Keratinocyte (primary cell): ENCODE data around the gene PEA15. TPM values are rescaled to one million over a fixed set of nuclear protein-coding genes. Genes with fewer than 3 reads are reported as not detected.

ENCODE experiments used
- DNase-seq: peaks from one replicate; pipeline ENCODE4 v3.0.0-alpha.2; 2011; ENCODE audit warnings: low read depth, missing footprints, low spot score
- FAIRE-seq: peaks from 2 replicates; lab custom pipeline; 2011; peaks lifted over from hg19 to GRCh38; lab: Jason Lieb, UNC
- H2AFZ ChIP-seq: 2 replicates; pipeline ENCODE4 v1.6.0; 2012; ENCODE audit warnings: low read length, control low read depth, inconsistent platforms; ENCODE audit not compliant: control insufficient read depth
- H3K27ac ChIP-seq: 2 replicates; pipeline ENCODE4 v1.5.1; 2011; ENCODE audit warnings: low read length; ENCODE audit not compliant: control insufficient read depth, insufficient read depth
- H3K27me3 ChIP-seq: 3 replicates; pipeline ENCODE4 v1.6.0; 2011; ENCODE audit warnings: low read length; ENCODE audit not compliant: control insufficient read depth, insufficient read depth; ENCODE audit errors: extremely low read depth
- H3K36me3 ChIP-seq, 2 experiments: 2 replicates in 1 of 2; 3 replicates in 1 of 2; pipeline ENCODE4 v1.5.1; 2011; ENCODE audit warnings: low read length in 2 of 2, mild to moderate bottlenecking in 1 of 2; ENCODE audit not compliant: control insufficient read depth in 2 of 2, insufficient read depth in 2 of 2; ENCODE audit errors: extremely low read depth in 1 of 2
- H3K4me1 ChIP-seq: 3 replicates; pipeline ENCODE4 v1.5.1; 2011; ENCODE audit warnings: low read length; ENCODE audit not compliant: control insufficient read depth, insufficient read depth; ENCODE audit errors: extremely low read depth
- H3K4me2 ChIP-seq: 3 replicates; pipeline ENCODE4 v1.6.0; 2011; ENCODE audit warnings: low read depth, low read length; ENCODE audit not compliant: control insufficient read depth, insufficient read depth; ENCODE audit errors: extremely low read depth
- H3K4me3 ChIP-seq, 3 experiments: fragments of 200-600 bp in 1 of 3; sonication (generic) in 1 of 3; 2 replicates in 2 of 3; 3 replicates in 1 of 3; pipeline ENCODE4 v1.5.1; 2011 to 2016; ENCODE audit warnings: low read length in 3 of 3, mild to moderate bottlenecking in 3 of 3, control low read depth in 2 of 3, inconsistent platforms in 1 of 3, low read depth in 1 of 3, mixed read lengths in 1 of 3, mixed run types in 1 of 3, moderate library complexity in 1 of 3; ENCODE audit not compliant: control insufficient read depth in 2 of 3, insufficient read depth in 2 of 3; ENCODE audit errors: extremely low read depth in 1 of 3
- H3K79me2 ChIP-seq: 2 replicates; pipeline ENCODE4 v1.6.0; 2012; ENCODE audit warnings: low read length; ENCODE audit not compliant: control insufficient read depth, insufficient read depth
- H3K9ac ChIP-seq: 3 replicates; pipeline ENCODE4 v1.6.0; 2011; ENCODE audit warnings: low read length; ENCODE audit not compliant: control insufficient read depth, insufficient read depth; ENCODE audit errors: extremely low read depth
- H3K9me1 ChIP-seq: 3 replicates; pipeline ENCODE4 v1.6.0; 2011; ENCODE audit warnings: low read length; ENCODE audit not compliant: control insufficient read depth, insufficient read depth; ENCODE audit errors: extremely low read depth
- H3K9me3 ChIP-seq: 2 replicates; pipeline ENCODE4 v1.5.1; 2012; ENCODE audit warnings: low read depth, low read length; ENCODE audit not compliant: control insufficient read depth
- H4K20me1 ChIP-seq: 3 replicates; pipeline ENCODE4 v1.6.0; 2011; ENCODE audit warnings: low read length; ENCODE audit not compliant: control insufficient read depth, insufficient read depth; ENCODE audit errors: extremely low read depth
- CTCF ChIP-seq, 3 experiments: IDR thresholded peaks in 1 of 3; conservative IDR thresholded peaks in 1 of 3; optimal IDR thresholded peaks in 1 of 3; 2 replicates in 2 of 3; 3 replicates in 1 of 3; pipeline versions ENCODE3 to v1.5.1; 2011; ENCODE audit warnings: low read length in 3 of 3, mild to moderate bottlenecking in 3 of 3, moderate library complexity in 2 of 3, control low read depth in 1 of 3, inconsistent platforms in 1 of 3; ENCODE audit not compliant: insufficient read depth in 2 of 3; ENCODE audit errors: extremely low read depth in 1 of 3
- EZH2 ChIP-seq: IDR thresholded peaks from one replicate; pipeline ENCODE4 v1.6.1; 2012; ENCODE audit warnings: inconsistent platforms, mild to moderate bottlenecking, low read length, moderate library complexity
- dilution Hi-C: fragments of 300-500 bp; cut with MboI; formaldehyde crosslinking; loops from one replicate; pipeline ENCODE4 v1.7.0; 2020; ENCODE audit warnings: low sequenced_read_pairs; ENCODE audit not compliant: extremely low pct_ligation_motif_present
- polyA plus RNA-seq, 5 experiments: library from polyadenylated mRNA; depleted of rRNA in 3 of 5; stranded (reverse) in 3 of 5; stranded (forward) in 1 of 5; unstranded in 1 of 5; fragments of >200 nt; gene quantifications; 1 replicate in 1 of 5; 2 replicates in 3 of 5; 3 replicates in 1 of 5; pipeline versions ENCODE4 v1.2.1 to v1.2.3, GENCODE V29; 2011 to 2012; ENCODE audit warnings: missing spikeins in 2 of 5, low read depth in 1 of 5, low replicate concordance in 1 of 5

PEA15 gene
- polyA plus RNA-seq, 1 donor (not counting 4 experiments of a cell fraction or from before 2014, with no cell fraction given), result 367 TPM

GRCh38 chr1:160166166-160166868 lies 38.9 kb upstream of the PEA15 start:
- H3K27ac ChIP-seq, result no peak overlapping the region
- H3K9ac ChIP-seq, result no peak overlapping the region
- DNase-seq (no peak), FAIRE-seq (no peak)
- H3K9me3 ChIP-seq, result no peaks in the 10 kb centered on the region
- H2AFZ ChIP-seq, result no peak overlapping the region
- H3K4me3 ChIP-seq, result no peak overlapping the region
- TF ChIP-seq CTCF (optimal IDR thresholded peaks at IDR 0.05 in 1 of 3, IDR thresholded peaks at IDR 0.05 in 1 of 3, conservative IDR thresholded peaks at IDR 0.05 in 1 of 3; ENCODE audit: extremely low read depth in 1 of 3, insufficient read depth in 2 of 3, low read length in 3 of 3) (no peak), EZH2 (no peak)
- H3K4me1 ChIP-seq, result peaks cover 4% of the 10 kb centered on the region
- dilution Hi-C loops, result no loop called here
- H3K79me2 ChIP-seq, result no peaks in the 10 kb centered on the region
- H3K4me2 ChIP-seq, result no peak overlapping the region
- H3K36me3 ChIP-seq, result no peaks in the 10 kb centered on the region
- peaks cover 5% of the 10 kb centered on the region for H3K27me3 ChIP-seq
- no peaks in the 10 kb centered on the region for H4K20me1 ChIP-seq
- H3K9me1 ChIP-seq, result no peaks in the 10 kb centered on the region

- H3K36me3 ChIP-seq, result no peaks in the 10 kb centered on the region
Measured at GRCh38 chr1:160167056-160167455, 38.1 kb upstream of the PEA15 start.

More at GRCh38 chr1:160167056-160167455, 38.1 kb upstream of the PEA15 start:
- no peak overlapping the region for H3K27ac ChIP-seq
- H3K9me3 ChIP-seq, result no peaks in the 10 kb centered on the region
- H3K4me3 ChIP-seq, result no peak overlapping the region
- no peaks in the 10 kb centered on the region for H4K20me1 ChIP-seq
- no peak overlapping the region for H2AFZ ChIP-seq
- DNase-seq, result no peak
- TF ChIP-seq EZH2 (no peak), CTCF (optimal IDR thresholded peaks at IDR 0.05 in 1 of 3, IDR thresholded peaks at IDR 0.05 in 1 of 3, conservative IDR thresholded peaks at IDR 0.05 in 1 of 3; ENCODE audit: extremely low read depth in 1 of 3, insufficient read depth in 2 of 3, low read length in 3 of 3) (no peak)
- no peak overlapping the region for H3K9ac ChIP-seq
- H3K9me1 ChIP-seq, result no peaks in the 10 kb centered on the region
- FAIRE-seq, result no peak
- H3K4me1 ChIP-seq, result peaks cover 8% of the 10 kb centered on the region
- no peak overlapping the region for H3K4me2 ChIP-seq
- peaks cover 5% of the 10 kb centered on the region for H3K27me3 ChIP-seq
- dilution Hi-C loops, result no loop called here
- no peaks in the 10 kb centered on the region for H3K79me2 ChIP-seq
